Mammary epithelial cell (primary cell): ENCODE data around the gene VSIG8.

Experiments used
- CTCF ChIP-seq, 2 donors: IDR thresholded peaks in 1 of 2; conservative IDR thresholded peaks in 1 of 2; 2 replicates each; pipeline ENCODE4 v1.5.1; 2011 to 2012; ENCODE audit warnings: inconsistent platforms in 2 of 2, low read length in 2 of 2, mild to moderate bottlenecking in 2 of 2, control low read depth in 1 of 2, low read depth in 1 of 2; ENCODE audit not compliant: insufficient read depth in 1 of 2; ENCODE audit errors: extremely low read depth in 1 of 2
- EZH2 ChIP-seq: IDR thresholded peaks from 2 replicates; pipeline ENCODE4 v1.6.1; 2012; ENCODE audit warnings: low read length, inconsistent platforms, borderline replicate concordance

DNA sequence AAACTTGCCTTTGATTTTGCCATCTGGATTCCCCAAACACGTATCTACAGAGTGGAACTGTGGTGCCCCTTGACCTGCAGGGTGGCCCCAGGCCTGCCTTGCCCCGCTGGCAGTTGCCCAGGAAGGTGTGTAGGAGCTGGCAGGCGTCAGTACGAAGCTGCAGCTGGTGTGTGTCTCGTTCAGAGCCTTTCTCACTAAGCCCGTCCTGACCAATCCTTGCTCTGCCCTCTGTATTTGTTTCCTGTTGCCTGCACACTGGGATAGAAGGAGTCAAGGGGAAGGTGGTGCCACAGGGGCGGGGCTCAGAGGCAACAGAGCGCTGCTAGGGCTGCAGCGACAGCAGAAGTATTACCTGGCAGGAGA is 5.2 kb upstream of the VSIG8 start:
- no peak for TF ChIP-seq CTCF (conservative IDR thresholded peaks at IDR 0.05 in 1 of 2, IDR thresholded peaks at IDR 0.05 in 1 of 2; ENCODE audit: extremely low read depth in 1 of 2, insufficient read depth in 1 of 2, low read depth in 1 of 2, low read length in 2 of 2)
- TF ChIP-seq EZH2, result no peak
